ENCODE data around the gene PRR16. TPM values are rescaled to one million over a fixed set of nuclear protein-coding genes. Genes with fewer than 3 reads are reported as not detected.

The PRR16 gene
- total RNA-seq, 2 experiments from 2014 or later: not detected

DNA sequence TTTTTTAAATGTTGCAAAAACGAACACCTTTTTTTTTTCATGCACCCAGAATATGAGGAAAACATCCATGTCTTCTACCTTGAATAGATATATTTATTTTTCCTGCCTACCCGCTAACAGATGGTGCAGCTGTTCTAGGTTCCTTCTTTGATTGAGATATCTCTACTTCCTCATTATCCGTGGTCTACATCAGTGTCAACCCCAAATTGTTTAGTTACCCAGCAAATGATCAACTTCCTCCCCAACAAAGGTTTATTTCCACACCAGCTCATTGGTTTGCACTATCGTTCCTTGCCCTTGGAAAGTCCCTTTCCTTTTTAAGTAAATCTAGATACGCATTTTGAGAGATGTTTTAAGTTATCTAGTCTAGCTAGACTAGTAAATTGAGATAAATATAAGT is 166.4 kb downstream of the PRR16 start:
- Mint-ChIP-seq H3K27me3 (no peaks in the 10 kb centered on the region), H3K36me3 (ENCODE audit: low read depth) (no peaks in the 10 kb centered on the region), H3K27ac (no peak overlapping the region), H3K4me1 (no peaks in the 10 kb centered on the region), H3K9me3 (peaks cover 11% of the 10 kb centered on the region), H3K4me3 (no peak overlapping the region)
- no peak for DNase-seq
- ChIA-PET CTCF (no interaction called here), POLR2A (no interaction called here)

DNA sequence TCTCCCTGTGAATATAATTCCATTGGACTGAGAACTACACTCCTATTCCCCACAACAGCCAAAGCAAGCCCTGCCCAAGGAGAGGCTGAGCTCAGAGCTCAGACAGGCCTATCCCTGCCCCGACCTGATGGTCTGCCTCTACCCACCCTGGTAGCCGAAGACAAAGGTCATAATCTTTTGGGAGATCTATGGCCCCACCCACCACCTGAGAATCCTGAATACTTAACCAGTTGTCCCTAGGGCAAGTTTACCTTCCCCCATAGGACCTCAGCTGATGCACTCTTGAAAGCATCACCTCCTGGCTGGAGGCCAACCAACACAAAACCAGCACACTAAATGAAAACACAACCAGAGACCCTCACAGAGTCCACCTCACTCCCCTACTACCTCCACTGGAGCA is 167.5 kb downstream of the PRR16 start:
- ChIA-PET POLR2A (no interaction called here), CTCF (no interaction called here)
- Mint-ChIP-seq H3K27me3 (no peaks in the 10 kb centered on the region), H3K9me3 (peaks cover 11% of the 10 kb centered on the region), H3K27ac (no peak overlapping the region), H3K36me3 (ENCODE audit: low read depth) (no peaks in the 10 kb centered on the region), H3K4me3 (no peak overlapping the region), H3K4me1 (no peaks in the 10 kb centered on the region)
- DNase-seq: no peak

DNA sequence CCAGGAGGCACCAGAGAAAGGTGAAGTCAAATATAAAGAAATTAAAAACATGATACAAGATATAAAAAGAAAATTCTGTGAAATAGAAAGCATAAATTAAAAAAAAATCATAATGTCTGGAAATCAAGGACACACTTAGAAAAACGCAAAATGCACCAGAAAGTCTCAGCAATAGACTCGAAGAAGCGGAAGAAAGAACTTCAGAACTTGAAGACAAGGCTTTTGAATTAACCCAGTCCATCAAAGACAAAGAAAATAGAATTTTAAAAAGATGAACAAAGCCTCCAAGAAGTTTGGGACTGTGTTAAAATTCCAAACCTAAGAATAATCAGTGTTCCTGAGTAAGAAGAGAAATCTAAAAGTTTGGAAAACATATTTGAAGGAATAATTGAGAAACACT is 168.3 kb downstream of the PRR16 start:
- H3K9me3 Mint-ChIP-seq: peaks cover 11% of the 10 kb centered on the region
- no peaks in the 10 kb centered on the region for H3K27me3 Mint-ChIP-seq
- POLR2A ChIA-PET: no interaction called here
- H3K36me3 Mint-ChIP-seq (ENCODE audit: low read depth): no peaks in the 10 kb centered on the region
- no peaks in the 10 kb centered on the region for H3K4me1 Mint-ChIP-seq
- H3K4me3 Mint-ChIP-seq: no peak overlapping the region
- CTCF ChIA-PET: no interaction called here
- H3K27ac Mint-ChIP-seq: no peak overlapping the region
- no peak for DNase-seq

DNA sequence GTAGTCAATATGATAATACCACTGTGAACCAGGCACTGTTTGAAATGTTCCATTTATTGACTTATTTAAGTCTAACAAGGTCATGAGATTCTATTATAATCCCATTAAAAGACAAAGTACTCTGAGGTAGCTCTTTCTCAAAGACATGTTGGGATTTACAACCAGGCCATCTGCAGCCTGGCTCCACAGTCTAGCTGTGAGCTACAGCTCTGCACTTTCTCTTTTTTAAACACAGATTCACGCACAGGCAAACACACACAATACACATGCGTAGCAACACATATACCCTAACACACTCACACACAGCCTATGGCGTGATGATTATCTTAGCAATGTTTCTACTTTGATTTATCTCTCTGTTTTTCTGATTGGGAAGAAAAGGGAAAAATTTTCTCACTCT is 174.3 kb downstream of the PRR16 start:
- Mint-ChIP-seq H3K27me3 (no peaks in the 10 kb centered on the region), H3K36me3 (ENCODE audit: low read depth) (no peaks in the 10 kb centered on the region), H3K4me1 (no peaks in the 10 kb centered on the region), H3K27ac (no peak overlapping the region), H3K9me3 (peaks cover 2% of the 10 kb centered on the region), H3K4me3 (no peak overlapping the region)
- ChIA-PET POLR2A (no interaction called here), CTCF (no interaction called here)
- no peak for DNase-seq

DNA sequence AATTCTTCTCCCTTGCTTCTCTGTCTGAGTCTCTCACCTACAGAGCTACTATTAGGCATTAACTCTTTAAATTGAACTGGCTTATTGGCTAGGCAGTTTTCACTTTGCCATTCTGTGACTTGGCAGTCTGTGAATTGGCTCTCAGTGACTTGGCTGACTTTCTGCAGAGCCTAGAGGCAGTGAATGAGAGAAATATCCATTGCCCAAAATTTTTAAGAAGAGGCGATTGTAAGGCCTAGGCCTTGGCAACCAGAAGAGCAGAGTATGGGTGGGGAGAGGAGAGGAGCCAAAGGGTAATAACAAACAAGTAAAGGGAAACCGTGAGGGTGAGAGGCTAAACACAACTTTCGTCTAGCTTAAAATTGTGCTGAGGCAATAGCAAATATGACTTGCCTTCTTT is 176.7 kb downstream of the PRR16 start:
- Mint-ChIP-seq H3K27me3 (no peaks in the 10 kb centered on the region), H3K4me3 (no peak overlapping the region), H3K36me3 (ENCODE audit: low read depth) (no peaks in the 10 kb centered on the region), H3K9me3 (no peaks in the 10 kb centered on the region), H3K27ac (no peak overlapping the region), H3K4me1 (no peaks in the 10 kb centered on the region)
- ChIA-PET POLR2A (no interaction called here), CTCF (no interaction called here)
- DNase-seq: no peak

DNA sequence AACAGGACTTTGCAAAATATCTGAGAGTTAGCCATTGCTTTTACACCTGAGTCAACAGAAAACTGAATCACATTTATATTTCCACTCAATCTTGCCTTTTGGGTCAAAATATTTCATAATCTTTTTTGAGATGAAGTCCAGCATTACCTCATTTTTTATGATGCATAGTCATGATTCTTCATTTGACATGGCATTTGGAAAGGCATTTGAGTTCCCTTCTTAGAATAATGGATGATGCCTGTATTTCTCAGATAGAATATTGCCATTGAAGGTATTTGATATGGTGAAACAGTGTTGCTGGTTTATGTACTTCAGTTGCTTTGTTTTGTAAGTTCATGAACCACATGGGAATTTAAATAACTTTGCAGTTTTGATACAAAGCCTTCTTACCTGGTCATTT is 180.4 kb downstream of the PRR16 start:
- Mint-ChIP-seq H3K9me3 (no peaks in the 10 kb centered on the region), H3K27ac (no peak overlapping the region), H3K36me3 (ENCODE audit: low read depth) (no peaks in the 10 kb centered on the region), H3K4me1 (no peaks in the 10 kb centered on the region), H3K4me3 (no peak overlapping the region), H3K27me3 (no peaks in the 10 kb centered on the region)
- ChIA-PET CTCF (no interaction called here), POLR2A (no interaction called here)
- no peak for DNase-seq

DNA sequence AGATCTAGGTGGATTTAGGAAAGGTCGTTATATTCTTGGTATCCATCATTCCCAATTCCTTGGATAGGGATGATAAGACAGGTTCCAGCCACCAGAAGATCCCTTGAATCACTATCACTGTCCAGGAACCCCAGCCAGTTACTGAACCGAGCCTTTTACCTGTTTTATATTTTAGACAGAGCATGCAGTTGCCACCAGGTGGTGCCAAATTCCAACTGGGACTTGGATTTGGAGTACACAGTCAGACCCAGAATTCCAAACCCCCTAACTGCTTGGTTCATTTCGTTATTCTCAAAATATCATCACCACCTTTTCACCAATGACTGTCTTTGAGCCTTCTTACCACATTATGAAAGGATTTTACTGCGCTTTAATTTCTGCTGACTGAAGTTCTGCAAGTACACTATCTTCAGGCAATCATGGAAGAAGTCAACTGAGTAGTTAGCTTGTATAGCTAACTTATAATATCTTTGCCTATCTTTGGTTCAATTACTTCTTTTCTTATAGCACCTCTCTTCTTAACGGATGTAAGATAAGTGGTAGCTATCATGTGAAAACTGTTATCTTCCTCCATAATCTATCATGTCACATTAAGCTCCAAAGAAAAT is 191.8 kb downstream of the PRR16 start:
- no peaks in the 10 kb centered on the region for H3K27me3 Mint-ChIP-seq
- ChIA-PET CTCF (interaction anchor here (0.7 kb wide), 1 partner anchor 534 kb away, joined by 3 read pairs; no protein-coding TSS in a partner anchor), POLR2A (no interaction called here)
- no peaks in the 10 kb centered on the region for H3K4me1 Mint-ChIP-seq
- DNase-seq: no peak
- H3K4me3 Mint-ChIP-seq: no peak overlapping the region
- H3K27ac Mint-ChIP-seq: no peak overlapping the region
- no peaks in the 10 kb centered on the region for H3K36me3 Mint-ChIP-seq (ENCODE audit: low read depth)
- no peaks in the 10 kb centered on the region for H3K9me3 Mint-ChIP-seq

DNA sequence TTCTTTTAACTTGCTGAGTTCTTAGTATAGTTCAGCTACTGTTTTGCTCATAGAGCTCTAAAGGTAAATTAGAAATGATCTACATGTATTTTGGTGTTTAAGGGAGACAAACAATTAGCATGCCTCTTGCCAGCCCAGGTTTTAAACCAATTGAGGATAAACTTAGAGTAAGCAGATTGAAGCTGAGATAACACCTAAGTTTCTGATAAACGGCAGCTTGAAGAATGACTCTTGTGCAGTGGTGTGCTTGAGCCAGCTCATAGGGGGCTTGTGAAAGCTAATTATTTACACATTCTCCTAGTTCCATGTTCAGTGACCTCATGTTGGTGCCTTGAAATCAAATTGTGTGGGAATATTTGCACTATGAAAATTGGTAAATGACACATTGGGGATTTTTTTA is 193.0 kb downstream of the PRR16 start:
- POLR2A ChIA-PET: no interaction called here
- no peaks in the 10 kb centered on the region for H3K36me3 Mint-ChIP-seq (ENCODE audit: low read depth)
- H3K27ac Mint-ChIP-seq: no peak overlapping the region
- H3K9me3 Mint-ChIP-seq: peaks cover 4% of the 10 kb centered on the region
- H3K4me1 Mint-ChIP-seq: no peaks in the 10 kb centered on the region
- CTCF ChIA-PET: no interaction called here
- H3K4me3 Mint-ChIP-seq: no peak overlapping the region
- DNase-seq: no peak
- no peaks in the 10 kb centered on the region for H3K27me3 Mint-ChIP-seq

DNA sequence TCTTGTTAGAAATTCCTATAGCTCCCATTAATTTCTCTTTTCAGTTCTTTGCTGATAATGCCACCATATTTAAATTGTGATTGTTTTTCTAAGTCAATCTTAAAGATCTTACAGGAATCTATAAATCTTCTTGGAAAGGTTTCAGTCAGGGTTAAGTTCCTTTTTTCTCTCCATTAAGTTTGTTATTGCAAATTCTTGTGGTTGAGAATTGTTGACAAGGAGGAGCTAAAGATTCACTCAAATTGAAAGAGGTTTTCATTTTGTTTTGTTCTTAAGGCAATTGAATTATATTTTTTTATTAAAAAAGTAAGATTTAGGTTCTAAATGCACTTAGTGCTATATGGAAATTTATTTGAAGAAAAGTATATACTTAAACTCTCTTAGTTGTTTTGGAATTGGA is 213.4 kb downstream of the PRR16 start:
- CTCF ChIA-PET: no interaction called here
- DNase-seq: no peak
- peaks cover 5% of the 10 kb centered on the region for H3K9me3 Mint-ChIP-seq
- H3K27me3 Mint-ChIP-seq: no peaks in the 10 kb centered on the region
- H3K4me3 Mint-ChIP-seq: no peak overlapping the region
- H3K27ac Mint-ChIP-seq: no peak overlapping the region
- H3K36me3 Mint-ChIP-seq (ENCODE audit: low read depth): no peaks in the 10 kb centered on the region
- POLR2A ChIA-PET: no interaction called here
- H3K4me1 Mint-ChIP-seq: no peaks in the 10 kb centered on the region

DNA sequence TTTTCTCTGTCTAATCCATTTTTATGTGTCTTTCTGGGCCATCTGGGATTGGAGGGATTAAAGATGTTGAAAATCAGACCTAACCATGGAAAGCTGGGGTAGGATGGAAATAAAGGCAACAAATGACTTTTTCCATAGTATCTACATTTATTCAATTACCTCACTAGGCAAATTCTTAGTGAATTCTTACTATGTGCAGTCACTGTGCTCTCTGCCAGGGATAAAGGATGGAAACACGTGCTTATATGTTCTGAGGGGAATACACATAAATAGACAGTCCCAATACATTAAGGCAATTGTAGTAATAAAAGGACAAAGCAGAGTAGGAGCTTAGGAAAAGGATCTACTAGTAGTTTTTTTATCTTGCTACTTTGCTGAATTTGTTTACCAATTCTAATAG is 214.2 kb downstream of the PRR16 start:
- no peak overlapping the region for H3K4me3 Mint-ChIP-seq
- no peak for DNase-seq
- POLR2A ChIA-PET: no interaction called here
- no peaks in the 10 kb centered on the region for H3K36me3 Mint-ChIP-seq (ENCODE audit: low read depth)
- H3K27me3 Mint-ChIP-seq: no peaks in the 10 kb centered on the region
- H3K27ac Mint-ChIP-seq: no peak overlapping the region
- CTCF ChIA-PET: no interaction called here
- H3K9me3 Mint-ChIP-seq: peaks cover 5% of the 10 kb centered on the region
- no peaks in the 10 kb centered on the region for H3K4me1 Mint-ChIP-seq

DNA sequence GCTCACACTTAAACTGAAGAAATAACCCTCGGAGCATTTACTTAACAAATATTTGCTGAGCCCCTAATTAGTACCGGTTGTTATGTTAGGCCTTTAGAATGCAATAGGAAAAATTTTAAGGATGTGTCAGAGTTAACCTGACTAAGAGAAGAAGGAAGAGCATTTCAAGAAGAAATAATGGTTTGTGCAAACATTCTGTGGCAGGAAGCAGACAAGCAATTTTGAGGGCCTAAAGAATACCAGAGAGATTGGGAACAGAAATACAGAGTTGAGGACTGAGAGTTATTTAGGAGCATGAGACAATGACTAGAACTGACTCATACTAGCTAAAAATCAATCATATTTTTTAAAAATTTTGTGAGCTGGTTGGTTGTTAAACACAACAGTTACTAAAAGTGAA is 218.8 kb downstream of the PRR16 start:
- Mint-ChIP-seq H3K9me3 (peaks cover 5% of the 10 kb centered on the region), H3K27ac (no peak overlapping the region), H3K27me3 (no peaks in the 10 kb centered on the region), H3K36me3 (ENCODE audit: low read depth) (no peaks in the 10 kb centered on the region), H3K4me3 (no peak overlapping the region), H3K4me1 (no peaks in the 10 kb centered on the region)
- DNase-seq: no peak
- ChIA-PET CTCF (no interaction called here), POLR2A (no interaction called here)

DNA sequence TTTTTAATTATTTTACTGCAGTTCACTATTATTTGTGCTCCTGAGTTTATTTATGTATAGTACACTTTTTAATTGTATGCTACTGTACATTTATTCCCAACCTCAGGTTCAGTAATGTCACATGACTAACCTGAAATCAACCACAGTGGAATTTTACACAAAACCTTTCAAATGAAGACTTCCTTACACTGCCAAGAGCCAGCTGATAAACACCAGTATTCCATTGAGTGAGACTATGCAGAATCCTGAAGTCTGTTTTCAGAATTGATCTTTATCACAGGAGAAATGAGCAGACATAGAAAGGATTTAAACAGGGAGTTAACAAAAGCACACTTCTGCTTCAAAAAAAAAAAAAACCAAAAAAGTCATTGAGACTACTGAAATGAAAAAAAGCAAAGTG is 219.5 kb downstream of the PRR16 start:
- ChIA-PET POLR2A (no interaction called here), CTCF (no interaction called here)
- no peaks in the 10 kb centered on the region for H3K4me1 Mint-ChIP-seq
- H3K4me3 Mint-ChIP-seq: no peak overlapping the region
- no peak overlapping the region for H3K27ac Mint-ChIP-seq
- H3K27me3 Mint-ChIP-seq: no peaks in the 10 kb centered on the region
- DNase-seq: no peak
- H3K36me3 Mint-ChIP-seq (ENCODE audit: low read depth): no peaks in the 10 kb centered on the region
- peaks cover 2% of the 10 kb centered on the region for H3K9me3 Mint-ChIP-seq

DNA sequence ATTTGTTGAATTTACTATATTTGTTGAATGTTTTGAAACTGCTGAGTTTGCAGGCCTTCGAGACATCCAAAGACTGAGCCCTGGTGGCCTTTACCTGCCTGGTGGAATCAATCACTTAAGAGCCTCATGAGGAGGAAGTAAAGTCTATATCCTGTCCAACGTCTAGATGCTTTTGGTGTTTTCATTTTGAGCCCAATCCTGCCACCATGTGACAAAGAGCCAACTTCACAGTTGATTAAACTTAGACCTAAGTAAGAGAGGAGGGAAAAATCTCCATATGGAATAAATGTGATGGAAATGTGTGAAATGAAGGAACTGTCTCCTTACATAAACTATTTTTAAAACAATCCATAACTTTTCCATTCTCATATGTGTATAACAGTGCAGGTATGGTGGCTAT is 220.1 kb downstream of the PRR16 start:
- DNase-seq: no peak
- ChIA-PET CTCF (no interaction called here), POLR2A (no interaction called here)
- H3K9me3 Mint-ChIP-seq: peaks cover 2% of the 10 kb centered on the region
- no peaks in the 10 kb centered on the region for H3K4me1 Mint-ChIP-seq
- H3K36me3 Mint-ChIP-seq (ENCODE audit: low read depth): no peaks in the 10 kb centered on the region
- no peak overlapping the region for H3K4me3 Mint-ChIP-seq
- no peaks in the 10 kb centered on the region for H3K27me3 Mint-ChIP-seq
- H3K27ac Mint-ChIP-seq: no peak overlapping the region

DNA sequence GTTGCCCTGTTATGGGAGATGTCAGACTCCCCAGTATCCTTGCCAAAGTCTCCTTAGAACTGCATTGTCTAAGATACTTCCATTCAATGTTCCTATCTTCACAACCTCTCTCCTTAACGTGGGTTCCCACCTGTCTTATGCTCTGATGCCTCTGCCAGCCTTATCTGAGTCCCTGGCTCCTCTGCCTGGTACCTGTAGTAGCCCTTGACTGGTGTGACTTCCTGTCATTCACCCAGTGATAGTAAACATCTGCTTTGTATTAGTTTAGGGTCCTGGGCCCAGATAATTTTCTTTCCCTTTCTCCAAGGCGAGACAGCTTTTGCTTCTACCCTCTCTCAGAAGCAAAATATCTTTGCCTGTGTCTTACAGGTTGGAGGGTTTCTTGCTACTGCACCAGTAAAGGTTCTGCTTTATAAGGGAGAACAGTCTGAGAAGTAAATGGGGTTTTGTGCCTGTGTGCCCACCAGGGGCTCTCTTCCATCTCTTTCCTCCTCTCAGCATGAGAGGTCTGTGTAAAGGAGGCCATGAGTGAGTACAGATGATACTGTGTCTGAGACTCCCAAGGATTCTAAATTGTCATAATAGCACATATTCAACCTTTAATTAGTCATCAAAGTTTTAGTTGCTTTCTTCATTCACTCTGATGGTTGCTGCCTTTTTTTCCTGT is 220.8 kb downstream of the PRR16 start:
- Mint-ChIP-seq H3K9me3 (peaks cover 2% of the 10 kb centered on the region), H3K4me1 (no peaks in the 10 kb centered on the region), H3K27ac (no peak overlapping the region), H3K4me3 (no peak overlapping the region), H3K27me3 (no peaks in the 10 kb centered on the region), H3K36me3 (ENCODE audit: low read depth) (no peaks in the 10 kb centered on the region)
- ChIA-PET CTCF (no interaction called here), POLR2A (no interaction called here)
- no peak for DNase-seq
